Measurements from ENCODE around the gene MLLT3.

The MLLT3 gene

GRCh38 chr9:20373263-20373662, 249.0 kb downstream of the MLLT3 start:
- Histone ChIP-seq H3K27me3 (no peaks in the 10 kb centered on the region; the same call in 1 of the 2 replicates), H3K36me3 (no peaks in the 10 kb centered on the region), H3K4me1 (peaks cover 2% of the 10 kb centered on the region; the same call in 1 of the 2 replicates), H3K4me3 (ENCODE audit: low read depth, low read length) (no peak overlapping the region), H3K9me3 (no peaks in the 10 kb centered on the region)
- TF ChIP-seq CTCF (IDR thresholded peaks at IDR 0.05; ENCODE audit: low read depth, low read length) = no peak
- DNase-seq = no peak

GRCh38 chr9:20369391-20369790, 252.9 kb downstream of the MLLT3 start:
- Histone ChIP-seq H3K4me3 (ENCODE audit: low read depth, low read length) (no peak overlapping the region), H3K4me1 (no peaks in the 10 kb centered on the region), H3K27me3 (no peaks in the 10 kb centered on the region), H3K36me3 (no peaks in the 10 kb centered on the region), H3K9me3 (no peaks in the 10 kb centered on the region)
- no peak for DNase-seq
- TF ChIP-seq CTCF (IDR thresholded peaks at IDR 0.05; ENCODE audit: low read depth, low read length) = no peak

- no peak for DNase-seq
- no peak for TF ChIP-seq CTCF (IDR thresholded peaks at IDR 0.05; ENCODE audit: low read depth, low read length)
- Histone ChIP-seq H3K9me3 (no peaks in the 10 kb centered on the region), H3K27me3 (no peaks in the 10 kb centered on the region), H3K36me3 (no peaks in the 10 kb centered on the region), H3K4me3 (ENCODE audit: low read depth, low read length) (no peak overlapping the region), H3K4me1 (no peaks in the 10 kb centered on the region)
These were observed 254.4 kb downstream of the MLLT3 start for GRCh38 chr9:20367855-20368254.

DNA sequence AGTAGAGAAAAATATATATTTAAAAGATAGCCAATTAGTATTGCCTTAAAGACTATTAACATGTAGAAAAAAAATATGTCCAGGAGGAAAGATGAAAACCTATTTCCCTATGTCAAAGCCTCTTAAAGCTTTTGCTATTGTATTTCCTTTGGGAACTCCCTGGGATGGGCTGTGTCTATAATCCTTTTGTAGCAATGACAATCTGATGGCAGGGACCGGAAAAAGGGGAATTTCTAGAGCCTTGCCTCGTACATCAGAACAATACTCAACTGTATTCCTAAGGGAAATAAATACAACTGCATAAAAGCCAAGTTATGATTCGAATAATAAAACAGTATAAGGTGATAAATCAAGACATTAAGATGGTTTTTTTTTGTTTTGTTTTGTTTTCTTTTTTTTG, 257.3 kb downstream of the MLLT3 start:
- no peak for TF ChIP-seq CTCF (IDR thresholded peaks at IDR 0.05; ENCODE audit: low read depth, low read length)

DNA sequence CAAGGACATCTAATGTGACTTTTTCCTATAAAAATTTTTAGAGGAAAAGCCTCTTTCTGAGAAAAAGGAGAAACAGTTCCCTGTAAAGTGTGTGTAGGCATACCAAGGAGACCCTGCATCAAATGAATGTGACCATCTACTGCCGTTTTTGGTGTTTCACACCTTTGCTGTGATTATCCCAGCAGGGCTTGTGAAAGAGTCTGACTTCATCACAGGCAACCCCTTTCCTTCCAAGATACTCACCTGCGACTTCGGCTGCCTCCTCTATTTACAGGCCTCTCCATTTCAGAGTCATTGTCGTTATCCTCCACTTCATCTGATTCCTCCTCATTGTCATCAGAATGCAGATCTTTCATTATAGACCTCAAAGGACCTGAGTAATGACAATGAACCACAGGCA, 259.1 kb downstream of the MLLT3 start:
- TF ChIP-seq CTCF (IDR thresholded peaks at IDR 0.05; ENCODE audit: low read depth, low read length) = no peak
- no peak for DNase-seq

More for the DNA sequence above, 257.3 kb downstream of the MLLT3 start:
- H3K4me3 ChIP-seq (ENCODE audit: low read depth, low read length) = no peak overlapping the region
- no peak for DNase-seq
- H3K27me3 ChIP-seq = no peaks in the 10 kb centered on the region
- no peaks in the 10 kb centered on the region for H3K36me3 ChIP-seq
- no peaks in the 10 kb centered on the region for H3K4me1 ChIP-seq
- no peaks in the 10 kb centered on the region for H3K9me3 ChIP-seq

GRCh38 chr9:20361656-20362570, 260.4 kb downstream of the MLLT3 start:
- no peaks in the 10 kb centered on the region for H3K36me3 ChIP-seq
- H3K27me3 ChIP-seq = no peaks in the 10 kb centered on the region
- H3K9me3 ChIP-seq = no peaks in the 10 kb centered on the region
- no peak for TF ChIP-seq CTCF (IDR thresholded peaks at IDR 0.05; ENCODE audit: low read depth, low read length)
- no peak for DNase-seq
- H3K4me1 ChIP-seq = peaks cover 2% of the 10 kb centered on the region; the same call in 1 of the 2 replicates
- no peak overlapping the region for H3K4me3 ChIP-seq (ENCODE audit: low read depth, low read length)

More for the DNA sequence above, 259.1 kb downstream of the MLLT3 start:
- Histone ChIP-seq H3K36me3 (no peaks in the 10 kb centered on the region), H3K4me1 (no peaks in the 10 kb centered on the region), H3K27me3 (no peaks in the 10 kb centered on the region), H3K9me3 (no peaks in the 10 kb centered on the region), H3K4me3 (ENCODE audit: low read depth, low read length) (no peak overlapping the region)

Data from BE2C (cell line).